Embryonic facial prominence (tissue), 1 donor: ENCODE results near the gene SYT7.
"Not testable (repeated sequence)": the region's sequence is repeated elsewhere in the genome, so short reads cannot be mapped to it uniquely, and the experiment has no call there.

Experiments
- DNase-seq: peaks from one replicate; pipeline ENCODE4 v3.0.0-alpha.2; 2016; ENCODE audit errors: extremely low spot score

Gene SYT7

DNA sequence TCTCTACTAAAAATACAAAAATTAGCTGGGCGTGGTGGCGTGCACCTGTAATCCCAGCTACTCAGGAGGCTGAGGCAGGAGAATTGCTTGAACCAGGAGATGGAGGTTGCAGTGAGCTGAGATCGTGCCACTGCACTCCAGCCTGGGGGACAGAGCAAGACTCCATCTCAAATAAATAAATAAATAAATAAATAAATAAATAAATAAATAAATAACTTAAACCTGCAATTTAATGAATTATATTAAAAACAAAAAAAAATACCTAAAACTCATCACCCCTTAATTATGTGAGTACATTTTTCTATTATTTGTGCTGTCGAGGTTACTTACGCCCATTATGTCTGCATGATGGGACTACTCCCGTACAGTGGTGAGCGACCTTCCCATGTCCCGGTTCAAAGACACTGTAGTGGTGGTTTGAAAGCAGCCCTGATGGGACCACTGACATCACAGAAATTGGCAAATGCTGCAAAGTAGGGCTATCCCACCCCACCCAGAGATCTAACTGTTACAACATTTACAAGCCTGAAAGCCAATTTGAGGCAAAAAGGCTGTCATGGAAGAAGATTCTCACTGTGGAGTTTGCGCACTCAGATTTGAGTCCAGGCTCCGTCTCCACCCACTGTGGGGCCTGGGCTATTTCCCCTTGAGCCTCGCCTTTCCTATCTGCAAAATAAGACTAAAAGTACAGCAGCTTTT, 101.4 kb downstream of the SYT7 start:
- not testable (repeated sequence) for DNase-seq

DNA sequence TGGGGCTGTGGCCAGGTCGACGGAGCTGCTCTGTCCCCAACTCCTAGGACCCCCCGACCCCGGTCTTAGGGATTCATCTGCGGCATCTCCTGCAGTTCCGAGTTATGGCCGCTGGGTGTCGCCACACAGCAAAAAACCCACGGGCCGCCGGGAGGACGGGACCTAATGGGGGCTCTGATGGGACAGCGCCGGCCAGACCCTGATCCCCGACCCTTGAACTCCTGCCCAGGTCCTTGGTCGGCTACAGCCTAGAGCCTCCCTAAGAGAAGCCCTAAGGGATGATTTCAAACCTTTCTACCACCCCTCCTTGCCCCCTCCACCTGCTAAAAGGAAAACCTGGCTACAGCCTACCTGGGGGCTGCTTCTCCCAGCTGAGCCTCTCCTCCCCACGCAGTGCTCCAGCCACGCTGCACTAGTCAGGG, 103.1 kb downstream of the SYT7 start:
- no peak for DNase-seq

DNA sequence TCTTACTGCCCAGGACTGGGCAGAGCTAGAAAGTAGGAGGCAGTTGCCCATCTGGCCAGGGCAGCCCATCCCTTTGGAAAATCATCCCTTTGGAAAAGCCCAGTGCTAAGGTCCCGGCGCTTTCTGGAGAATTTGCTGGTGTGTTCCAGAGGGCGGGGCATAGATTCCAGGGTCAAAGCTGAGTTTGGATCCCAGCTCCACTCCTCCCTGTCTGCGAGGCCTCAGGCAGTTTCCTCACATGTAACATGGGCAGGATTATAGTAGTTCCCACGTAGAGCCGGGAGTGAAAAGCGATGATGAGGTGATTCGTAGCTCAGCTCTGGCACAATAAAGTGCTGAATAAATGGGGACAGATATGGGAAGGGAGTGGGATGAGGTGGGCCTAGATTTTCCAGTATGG, 103.8 kb downstream of the SYT7 start:
- DNase-seq: no peak

DNA sequence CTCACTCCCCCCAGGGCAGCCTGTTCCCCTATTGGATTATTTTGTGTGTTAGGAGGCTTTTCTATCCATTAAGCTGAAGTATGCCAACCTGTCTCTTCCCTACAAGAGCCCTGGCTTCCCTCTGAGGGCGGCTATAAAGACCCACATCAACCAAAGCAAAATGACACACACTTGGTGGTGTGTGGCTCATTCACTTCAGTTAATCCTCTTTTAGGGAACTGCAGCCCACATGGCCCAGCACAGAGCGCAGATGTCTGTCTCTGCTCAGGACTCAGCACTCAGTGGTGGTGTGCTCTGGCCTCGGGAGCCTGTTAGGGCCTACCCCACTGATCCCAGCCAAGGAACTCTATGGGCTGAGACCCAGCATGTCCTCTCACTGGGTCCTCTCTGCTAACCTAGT, 104.5 kb downstream of the SYT7 start:
- DNase-seq: no peak

DNA sequence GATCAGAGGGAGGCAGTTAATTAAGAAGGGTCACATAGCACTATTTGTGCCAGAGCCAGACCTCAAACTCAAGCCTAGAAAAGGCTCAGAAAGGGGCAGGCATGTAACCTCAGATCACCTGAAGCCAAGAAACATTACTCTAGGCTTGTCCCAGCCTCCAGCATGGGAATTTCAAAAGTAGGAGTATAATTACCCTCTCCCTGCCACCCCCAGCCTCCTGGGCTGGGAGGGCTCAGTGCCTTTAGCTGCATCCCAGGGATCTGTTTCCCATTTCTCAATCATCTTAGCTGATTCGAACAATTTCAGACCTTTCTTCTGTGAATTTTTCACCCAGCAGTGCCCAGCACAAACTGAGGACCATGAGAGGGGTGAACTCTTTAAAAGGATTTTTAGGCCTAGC, 105.4 kb downstream of the SYT7 start:
- no peak for DNase-seq

DNA sequence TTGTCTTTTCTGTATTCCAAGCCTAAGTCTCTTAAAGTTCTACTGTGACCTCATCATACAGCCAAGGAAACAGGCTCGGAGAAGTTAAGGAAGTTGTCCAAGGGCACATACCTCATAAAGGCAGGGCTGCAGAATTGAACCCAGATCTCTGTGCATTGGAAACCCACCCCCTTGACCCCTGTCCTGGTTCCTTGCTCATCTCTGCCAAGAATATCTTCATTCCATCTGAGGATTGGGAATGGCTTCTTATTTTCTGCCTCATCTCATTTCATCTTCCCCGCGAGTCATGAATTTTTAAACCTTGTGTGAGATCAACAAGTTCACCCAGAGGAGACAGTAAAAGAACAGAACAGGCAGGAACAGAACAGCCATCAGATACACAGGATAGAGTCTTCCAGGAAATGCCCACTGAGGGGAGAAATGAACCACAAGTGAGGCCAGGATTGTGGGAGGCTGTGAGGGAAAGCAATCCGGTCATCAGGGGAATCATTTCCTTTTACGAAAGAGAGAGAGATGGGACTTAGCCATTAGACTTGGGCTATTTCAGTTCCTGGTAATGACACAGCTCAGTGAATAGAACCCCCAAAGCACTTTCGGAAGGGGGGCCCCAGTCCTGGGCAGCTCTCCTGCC, 106.7 kb downstream of the SYT7 start:
- no peak for DNase-seq

DNA sequence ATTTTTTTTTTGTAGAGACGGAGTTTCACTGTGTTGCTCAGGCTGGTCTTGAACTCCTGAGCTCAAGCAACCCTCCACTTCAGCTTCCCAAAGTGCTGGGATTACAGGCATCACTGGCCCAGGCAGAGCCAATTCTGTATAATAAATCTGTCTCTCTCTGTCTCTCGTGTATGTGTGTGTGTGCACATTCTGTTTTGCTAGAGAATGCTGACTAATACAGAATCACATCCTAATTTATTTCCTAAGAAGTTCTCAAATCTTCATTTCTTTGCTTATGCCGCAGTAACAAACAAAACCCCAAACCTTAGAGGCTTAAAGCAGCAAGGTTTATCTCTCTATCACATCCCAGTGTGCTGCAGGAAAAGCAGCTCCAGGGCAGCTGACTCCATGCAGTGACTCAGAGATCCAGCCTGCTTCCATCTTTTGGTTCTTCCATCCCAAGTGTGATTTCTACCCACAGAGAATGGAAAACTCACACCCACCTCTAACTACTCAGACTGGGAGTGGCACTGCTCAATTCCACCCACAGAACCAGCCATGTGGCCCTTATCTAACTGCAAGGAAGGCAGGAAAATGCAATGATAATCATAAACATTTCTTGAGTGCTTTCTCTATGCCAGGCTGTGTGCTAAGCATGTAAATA, 107.4 kb downstream of the SYT7 start:
- DNase-seq: no peak

DNA sequence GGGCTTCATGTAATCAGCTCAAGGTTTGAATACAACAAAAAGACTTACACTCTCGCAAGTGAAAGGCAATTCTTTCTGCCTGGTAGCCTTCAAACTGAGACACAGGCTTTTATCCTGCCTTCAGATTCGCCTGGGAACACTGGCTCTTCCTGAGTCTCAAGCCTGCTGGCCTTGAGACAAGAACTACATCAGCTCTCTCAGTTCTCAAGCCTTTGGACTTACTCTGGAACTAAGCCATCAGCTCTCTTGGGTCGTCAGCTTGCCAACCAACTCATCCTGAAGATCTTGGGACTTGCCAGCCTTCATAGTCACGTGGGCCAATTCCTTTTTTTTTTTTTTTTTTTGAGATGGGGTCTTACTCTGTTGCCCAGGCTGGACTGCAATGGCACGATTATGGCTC, 108.0 kb downstream of the SYT7 start:
- DNase-seq: no peak

DNA sequence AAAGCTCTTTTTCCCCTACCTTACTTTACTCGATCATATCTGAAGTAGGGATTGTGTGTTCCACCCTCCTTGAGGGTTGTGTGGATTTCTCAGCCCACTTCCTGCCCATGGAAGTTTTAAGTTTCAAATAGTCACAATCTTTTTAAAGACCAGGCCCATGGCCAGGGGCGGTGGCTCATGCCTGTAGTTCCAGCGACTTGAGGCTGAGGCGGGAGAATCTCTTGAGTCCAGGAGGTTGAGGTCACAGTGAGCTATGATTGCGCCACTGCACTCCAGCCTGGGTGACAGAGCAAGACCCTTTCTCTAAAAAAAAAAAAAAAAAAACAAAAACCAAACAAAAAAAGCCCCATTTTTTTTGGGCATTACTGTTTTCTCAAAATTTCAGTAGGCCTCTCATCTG, 108.6 kb downstream of the SYT7 start:
- DNase-seq: no peak

DNA sequence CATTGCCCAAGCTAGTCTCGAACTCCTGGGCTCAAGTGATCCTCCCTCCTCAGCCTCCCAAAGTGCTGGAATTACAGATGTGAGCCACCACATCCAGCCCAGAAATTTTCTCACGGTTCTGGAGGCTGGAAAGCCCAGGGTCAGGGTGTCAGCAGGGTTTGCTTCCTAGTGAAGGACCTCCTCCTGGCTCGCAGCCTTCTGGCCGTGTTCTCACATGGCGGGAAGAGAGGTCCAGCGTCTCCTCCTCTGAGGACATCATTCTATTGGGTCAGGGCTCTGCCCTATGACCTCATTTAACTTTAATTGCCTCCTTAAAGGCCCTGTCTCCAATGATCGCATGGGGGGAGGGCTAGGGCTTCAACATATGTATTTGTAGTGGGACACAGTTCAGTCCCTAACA, 112.9 kb downstream of the SYT7 start:
- DNase-seq: no peak

DNA sequence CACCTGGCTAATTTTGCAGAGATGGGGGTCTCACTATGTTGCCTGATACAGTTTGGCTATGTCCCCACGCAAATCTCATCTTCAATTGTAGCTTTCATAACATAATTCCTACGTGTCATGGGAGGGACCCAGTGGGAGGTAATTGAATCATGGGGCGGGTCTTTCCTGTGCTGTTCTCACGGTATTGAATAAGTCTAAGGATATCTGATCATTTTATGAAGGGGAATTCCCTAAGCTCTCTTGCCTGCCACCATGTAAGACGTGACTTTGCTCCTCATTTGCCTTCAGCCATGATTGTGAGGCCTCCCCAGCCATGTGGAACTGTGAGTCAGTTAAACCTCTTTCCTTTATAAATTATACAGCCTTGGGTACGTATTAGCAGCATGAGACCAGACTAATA, 113.3 kb downstream of the SYT7 start:
- DNase-seq: not testable (repeated sequence)
